DOHH2 (cell line): Measurements from ENCODE around the gene OR5K1.

ENCODE experiments used
- CTCF ChIP-seq: fragments of 200-600 bp; sonication (generic); IDR thresholded peaks from one replicate; pipeline ENCODE4 v1.5.1; 2014; ENCODE audit warnings: antibody characterized with exemption, mild to moderate bottlenecking, low read depth, low read length; ENCODE audit not compliant: poor library complexity, severe bottlenecking
- EZH2phosphoT487 ChIP-seq: fragments of 200-600 bp; sonication (generic); IDR thresholded peaks from 2 replicates; pipeline ENCODE4 v1.6.1; 2017; ENCODE audit warnings: borderline replicate concordance, mild to moderate bottlenecking, antibody characterized with exemption, low read length, moderate library complexity, mixed read lengths

GRCh38 chr3:98521897-98522543, 59.0 kb downstream of the OR5K1 start:
- TF ChIP-seq EZH2phosphoT487 (no peak), CTCF (no peak)
